Glomerular endothelial cell (primary cell): ENCODE data around the gene FSCN2. TPM values are rescaled to one million over a fixed set of nuclear protein-coding genes. Genes with fewer than 3 reads are reported as not detected.

ENCODE experiments used
- DNase-seq: peaks from one replicate; pipeline ENCODE4 v3.0.0-alpha.2; 2011; ENCODE audit warnings: low read depth, low spot score; ENCODE audit errors: extremely low read depth
- total RNA-seq: library from RNA; depleted of rRNA; stranded (reverse); fragments of >200 nt; gene quantifications from 2 replicates; pipeline ENCODE4 v1.2.3, GENCODE V29; 2015

The FSCN2 gene
- total RNA-seq, 1 donor from 2014 or later: 0.64 TPM

DNA sequence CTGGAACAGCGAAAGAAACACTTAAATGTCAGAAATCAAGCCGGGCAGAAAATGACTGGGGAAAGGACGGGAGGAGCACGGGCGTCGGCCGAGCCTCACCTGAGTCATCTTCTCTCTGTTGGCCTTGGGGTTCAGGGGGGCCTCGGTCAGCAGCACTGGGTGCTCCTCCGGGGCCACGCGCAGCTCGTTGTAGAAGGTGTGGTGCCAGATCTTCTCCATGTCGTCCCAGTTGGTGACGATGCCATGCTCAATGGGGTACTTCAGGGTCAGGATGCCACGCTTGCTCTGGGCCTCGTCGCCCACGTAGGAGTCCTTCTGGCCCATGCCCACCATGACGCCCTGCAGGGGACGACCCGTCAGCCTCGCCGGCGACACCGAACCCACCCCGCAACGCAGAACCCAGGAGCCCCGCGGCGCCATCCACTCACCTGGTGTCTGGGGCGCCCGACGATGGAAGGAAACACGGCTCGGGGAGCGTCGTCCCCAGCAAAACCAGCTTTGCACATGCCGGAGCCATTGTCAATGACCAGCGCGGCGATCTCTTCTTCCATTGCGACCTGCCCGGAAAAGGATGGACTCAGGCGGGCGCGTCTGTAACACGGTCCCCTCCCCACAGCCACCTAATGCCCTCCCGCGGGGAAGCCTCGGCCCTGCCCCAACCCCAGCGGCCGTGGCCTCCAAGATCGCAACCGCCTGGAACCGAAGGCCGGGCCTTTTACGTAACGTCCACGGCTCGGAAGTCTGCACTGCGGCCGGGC is 16.2 kb upstream of the FSCN2 start:
- DNase-seq: no peak

DNA sequence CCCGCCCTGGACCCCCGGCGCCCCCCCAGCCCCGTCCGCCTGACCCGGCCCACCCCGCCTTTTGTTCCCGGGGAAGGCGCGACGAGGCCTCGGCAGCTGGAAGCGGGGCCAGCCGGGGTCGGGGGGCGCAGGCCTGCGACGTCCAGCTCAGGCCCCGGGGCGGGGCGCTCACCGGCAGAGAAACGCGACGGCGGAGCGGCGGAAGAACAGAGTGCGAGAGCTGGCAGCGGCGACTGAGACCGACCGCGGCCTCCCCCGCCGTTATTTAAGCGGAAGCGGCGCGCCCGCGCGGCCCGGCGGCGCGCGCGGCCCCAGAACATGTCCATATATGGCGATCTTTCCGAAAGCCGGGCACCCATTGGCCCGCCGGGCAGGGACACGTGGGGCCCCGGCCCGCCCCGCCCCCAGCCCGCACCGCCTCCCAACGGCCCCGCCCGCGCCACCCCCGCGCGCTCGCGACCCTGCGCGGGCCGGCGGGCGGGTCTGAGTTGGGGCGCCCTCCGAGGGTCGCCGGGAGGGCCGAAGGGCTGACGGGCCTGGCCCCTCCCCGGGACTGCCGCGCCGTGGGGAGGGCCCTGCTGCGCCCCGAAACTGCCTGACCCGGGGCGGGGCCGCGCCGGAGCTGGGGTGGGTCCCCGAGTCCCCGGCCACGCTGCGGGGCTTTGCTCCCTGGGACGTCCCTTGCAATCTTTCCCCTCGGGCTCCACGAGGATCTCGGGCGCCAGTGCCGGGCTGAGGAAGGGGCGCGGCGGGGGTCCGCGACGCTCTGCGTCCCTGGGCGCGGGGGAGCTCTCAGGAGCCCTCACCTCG is 15.4 kb upstream of the FSCN2 start, which contains the start of gene ACTG1:
TSS of gene ACTG1 (minus strand) at position 238 of the 810 bp plus-strand sequence. CDS start 445 bp downstream, outside the sequence.
- DNase-seq: no peak

DNA sequence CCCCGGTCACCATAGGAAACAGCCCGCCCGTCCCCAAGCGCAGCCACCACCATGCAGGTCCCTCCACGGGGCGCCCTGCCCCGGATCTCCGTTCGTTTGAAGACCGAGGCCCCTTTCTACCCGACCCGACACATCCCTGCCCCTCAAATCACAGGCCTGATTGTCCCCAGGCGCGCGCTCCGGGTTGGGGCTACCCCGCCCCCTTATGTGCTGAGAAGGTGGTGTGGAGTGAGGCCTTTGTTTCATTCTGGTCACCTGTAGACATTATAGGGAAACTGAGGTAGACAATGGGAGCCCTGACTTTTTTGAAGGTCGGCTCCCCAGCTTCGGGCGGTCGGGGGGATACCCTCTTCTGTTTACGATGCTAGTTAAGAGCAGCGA is 14.8 kb upstream of the FSCN2 start:
- no peak for DNase-seq

DNA sequence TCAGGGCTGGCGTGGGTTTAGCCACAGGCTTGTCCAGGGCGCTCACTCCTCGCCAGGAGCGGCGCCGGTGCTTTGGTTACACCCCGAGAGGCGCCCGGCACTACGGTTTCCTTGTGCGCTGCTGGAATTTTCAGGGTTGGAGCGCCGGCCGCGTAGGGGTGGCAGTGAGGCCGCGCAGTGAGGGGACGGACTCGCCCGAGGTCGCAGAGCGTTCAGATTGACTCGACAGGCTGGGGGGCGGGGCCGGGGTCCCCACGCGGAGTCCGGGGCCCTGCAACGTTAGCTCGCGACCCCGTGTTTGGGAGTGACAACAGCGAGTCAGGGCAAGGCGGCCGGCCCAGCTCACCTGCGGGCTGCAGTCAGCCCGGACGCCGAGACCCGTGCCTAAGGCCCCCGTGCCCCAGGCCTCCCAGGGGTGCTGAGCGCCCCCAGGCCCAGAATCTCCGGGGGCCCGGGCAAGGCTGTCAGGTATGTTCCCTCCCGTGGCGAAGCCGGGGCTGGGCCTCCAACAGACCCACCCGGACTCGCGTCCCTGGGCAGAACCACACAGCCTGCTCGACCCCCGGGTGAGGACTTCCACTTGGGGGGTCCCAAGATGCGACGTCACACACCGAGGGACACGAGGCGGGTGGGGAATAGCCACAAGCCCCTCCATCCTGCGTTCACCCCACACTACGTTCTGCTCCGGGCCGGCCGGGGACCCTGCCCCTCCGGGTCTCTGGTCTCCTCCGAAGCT is 14.3 kb upstream of the FSCN2 start:
- DNase-seq: no peak

DNA sequence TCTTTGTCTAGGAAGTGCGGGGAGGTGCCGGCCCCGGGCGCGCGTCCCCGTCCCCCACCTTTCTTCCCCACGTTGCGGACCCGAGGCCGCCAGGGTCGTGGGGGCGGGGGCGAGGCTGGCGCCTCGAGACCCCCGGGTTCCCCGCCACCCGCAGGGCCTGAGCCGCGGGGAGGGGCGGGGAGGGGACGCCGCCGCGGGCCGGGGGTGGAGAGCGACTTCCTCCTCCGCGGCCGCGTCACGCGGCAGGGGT is 13.8 kb upstream of the FSCN2 start:
- DNase-seq: no peak

DNA sequence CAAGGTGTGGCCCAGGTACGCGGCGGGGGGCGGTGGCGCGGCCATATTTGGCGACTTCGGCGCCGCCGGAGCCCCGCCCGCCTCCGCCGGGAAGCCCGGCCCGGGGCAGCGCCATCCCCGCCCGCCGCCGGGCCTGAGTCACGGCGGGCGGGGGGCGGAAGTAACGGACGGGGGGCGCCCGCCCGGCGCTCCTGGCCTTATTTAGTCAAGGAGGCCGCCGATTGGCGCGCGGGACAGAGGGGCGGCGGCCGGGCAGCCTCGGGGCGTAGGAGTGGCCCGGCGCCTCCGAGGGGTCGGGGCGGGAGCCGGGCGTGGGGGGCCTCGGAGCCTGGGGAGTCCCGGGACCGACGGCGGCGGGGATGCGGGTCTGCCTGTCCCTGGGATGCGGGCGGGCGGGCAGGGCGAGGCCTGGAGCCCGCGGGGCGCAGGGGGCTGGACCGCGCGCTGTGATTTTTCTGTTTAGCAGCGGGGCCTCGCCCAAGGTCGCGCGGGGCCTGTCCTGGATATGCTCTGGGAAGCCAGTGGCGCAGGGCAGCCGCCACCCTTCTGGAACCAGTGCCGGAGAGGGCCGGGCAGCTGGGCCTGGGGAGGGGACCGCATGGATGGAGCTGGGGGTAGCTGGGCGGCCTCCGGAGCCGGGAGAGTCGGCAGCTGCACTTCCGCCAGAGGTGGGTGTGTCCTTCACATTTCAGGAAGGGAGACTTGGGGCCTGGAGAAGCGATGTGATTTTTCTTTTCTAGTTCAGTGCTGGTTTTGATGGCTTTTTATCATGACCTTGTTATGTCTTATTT is 13.2 kb upstream of the FSCN2 start:
- no peak for DNase-seq

DNA sequence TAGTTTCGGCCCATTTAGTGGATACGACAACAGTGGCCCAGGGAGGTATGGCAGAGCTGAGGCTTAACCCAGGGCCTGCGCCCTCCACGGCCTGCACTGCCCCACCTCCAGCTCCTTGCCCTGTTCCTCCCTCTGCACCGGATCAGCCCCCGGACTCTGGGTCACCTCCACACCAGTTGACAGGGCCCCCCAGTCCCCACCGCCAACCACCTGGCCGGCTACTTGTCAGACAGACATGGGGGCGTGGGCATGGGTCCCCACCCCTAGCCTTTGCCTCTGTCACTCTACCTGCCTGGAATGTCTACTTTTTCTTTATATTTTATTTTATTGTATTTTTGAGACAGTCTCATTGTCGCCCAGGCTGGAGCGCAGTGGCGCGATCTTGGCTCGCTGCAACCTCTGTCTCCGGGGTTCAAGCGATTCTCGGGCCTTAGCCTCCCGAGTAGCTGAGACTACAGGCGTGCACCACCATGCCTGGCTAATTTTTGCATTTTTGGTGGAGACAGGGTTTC is 12.6 kb upstream of the FSCN2 start:
- no peak for DNase-seq

DNA sequence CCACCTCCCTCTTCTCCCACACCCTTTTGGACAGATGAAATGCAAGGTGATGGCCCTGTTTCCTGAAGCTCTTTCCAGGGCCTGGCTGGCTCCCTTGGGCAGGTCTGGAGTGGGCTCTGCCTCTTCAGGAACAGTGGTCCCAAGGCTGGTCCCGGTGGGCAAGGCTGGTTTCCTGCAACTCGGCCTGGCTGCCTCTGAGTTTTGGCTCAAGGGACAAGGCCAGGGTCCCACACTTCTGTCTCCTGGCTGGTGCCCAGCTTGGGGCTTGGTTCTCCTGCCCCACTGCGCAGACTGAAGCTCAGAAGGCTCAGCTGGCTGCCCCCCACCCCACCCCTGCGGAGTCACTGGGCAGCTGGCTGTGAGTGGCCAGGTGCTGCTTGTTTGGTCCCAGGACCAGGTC is 11.7 kb upstream of the FSCN2 start:
- no peak for DNase-seq

DNA sequence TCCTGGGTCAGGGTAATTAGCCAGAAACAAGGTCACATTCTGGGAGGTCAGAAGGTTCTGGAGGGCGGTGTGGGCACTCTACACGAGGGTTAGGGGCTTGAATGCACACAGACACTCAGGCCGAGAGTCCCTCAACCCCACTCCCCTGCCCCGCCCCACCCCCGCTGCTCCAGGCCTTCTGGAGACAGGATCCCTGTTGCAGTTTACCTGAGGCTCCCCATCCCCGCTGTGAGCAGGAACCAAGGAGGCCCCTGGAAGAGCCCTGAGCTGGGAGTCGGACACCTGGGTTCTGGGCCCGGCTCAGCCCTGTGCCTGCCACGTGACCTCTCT is 11.2 kb upstream of the FSCN2 start:
- DNase-seq: no peak

DNA sequence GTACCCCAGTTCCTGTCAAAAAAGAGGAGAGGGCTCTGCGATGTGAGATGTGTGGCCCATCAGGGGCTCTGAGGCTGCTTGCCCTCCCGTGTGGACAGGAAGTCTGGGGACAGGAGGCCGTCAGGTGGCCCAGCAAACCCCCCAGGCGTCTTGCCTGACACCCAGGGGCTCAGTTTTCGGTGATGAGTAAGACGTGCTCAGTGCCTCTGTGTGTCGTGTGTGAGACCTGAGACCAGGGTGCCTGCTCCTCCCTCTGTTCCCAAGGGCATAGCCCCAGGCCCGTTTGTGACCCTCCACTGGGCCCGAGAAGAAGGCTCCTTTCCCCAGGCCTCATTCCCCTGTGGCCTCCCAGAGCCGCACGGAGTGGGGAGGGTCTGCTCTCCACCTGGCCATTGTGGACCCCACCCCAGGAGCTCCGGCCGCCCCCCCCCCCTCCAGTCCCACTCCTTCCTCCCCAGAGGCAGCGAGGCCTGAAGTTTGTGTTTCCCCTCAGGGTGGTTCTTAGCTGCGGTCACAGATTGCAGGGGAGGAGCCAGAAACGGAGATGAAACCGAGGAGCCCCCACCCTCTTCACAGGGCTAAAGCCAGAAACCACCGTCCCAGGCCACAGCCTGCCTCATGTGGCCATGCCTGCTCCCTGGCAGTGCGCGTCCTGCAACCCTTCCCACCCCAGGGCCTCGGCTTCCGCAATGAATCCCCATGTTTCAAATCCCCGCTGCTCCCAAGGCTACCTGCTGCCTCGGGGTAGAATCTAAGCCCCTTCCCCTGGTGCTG is 10.7 kb upstream of the FSCN2 start:
- no peak for DNase-seq

DNA sequence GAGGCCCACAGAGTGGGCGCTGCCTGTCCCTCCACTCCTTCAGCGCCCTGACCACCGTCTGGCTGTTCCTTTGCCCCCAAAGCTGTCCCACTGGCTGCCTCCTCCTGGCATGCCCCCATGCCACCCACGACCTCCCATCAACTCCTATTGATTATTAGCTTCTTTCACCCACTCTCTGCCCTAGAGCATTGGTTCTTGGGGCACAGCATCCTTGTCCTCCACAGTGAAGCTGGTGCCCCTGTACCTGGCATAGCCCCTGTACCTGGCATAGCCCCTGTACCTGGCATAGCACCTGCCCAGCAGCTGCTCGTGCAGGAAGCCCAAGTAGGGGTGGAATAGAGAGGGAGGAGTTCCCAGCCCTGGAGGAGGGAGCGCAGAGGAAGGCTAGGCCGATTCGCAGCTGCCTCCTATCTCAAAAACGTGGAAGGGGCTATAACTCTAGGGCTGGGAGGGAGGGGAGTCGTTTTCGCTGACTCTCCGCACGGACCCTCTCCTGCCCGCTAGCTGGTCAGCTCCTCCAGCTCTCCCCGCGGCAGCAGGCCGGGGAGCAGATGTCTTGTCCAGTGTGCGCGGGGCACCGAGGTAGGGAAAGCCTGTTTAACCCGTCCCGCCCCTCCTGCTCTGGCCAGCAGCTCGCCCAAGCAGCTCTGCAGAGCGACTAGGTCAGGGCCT is 9.9 kb upstream of the FSCN2 start:
- no peak for DNase-seq

DNA sequence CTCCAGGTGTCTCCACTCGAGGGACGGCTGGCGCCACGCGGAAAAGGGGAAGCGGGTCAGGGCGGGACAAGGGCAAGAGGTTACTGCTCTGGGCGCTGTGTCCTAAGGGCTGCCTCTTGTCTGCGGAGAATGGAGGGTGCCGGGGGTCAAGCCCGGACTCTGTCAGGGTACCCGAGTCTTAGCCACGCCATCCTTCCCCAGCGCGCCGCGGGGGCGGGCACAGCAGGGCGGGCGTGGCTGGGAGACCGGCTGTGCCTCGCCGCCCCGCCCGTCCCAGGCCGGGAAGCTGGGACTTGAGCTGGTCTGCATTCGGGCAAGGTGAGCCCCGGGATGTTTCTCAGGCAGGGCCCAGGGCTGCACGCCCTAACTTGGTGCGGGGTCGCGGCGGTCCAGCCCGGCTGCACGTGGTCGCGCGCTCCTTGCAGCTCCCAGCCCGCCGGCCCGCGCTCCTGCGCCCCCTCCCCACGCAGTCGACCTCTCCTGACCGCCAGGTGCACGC is 9.3 kb upstream of the FSCN2 start:
- DNase-seq: no peak

DNA sequence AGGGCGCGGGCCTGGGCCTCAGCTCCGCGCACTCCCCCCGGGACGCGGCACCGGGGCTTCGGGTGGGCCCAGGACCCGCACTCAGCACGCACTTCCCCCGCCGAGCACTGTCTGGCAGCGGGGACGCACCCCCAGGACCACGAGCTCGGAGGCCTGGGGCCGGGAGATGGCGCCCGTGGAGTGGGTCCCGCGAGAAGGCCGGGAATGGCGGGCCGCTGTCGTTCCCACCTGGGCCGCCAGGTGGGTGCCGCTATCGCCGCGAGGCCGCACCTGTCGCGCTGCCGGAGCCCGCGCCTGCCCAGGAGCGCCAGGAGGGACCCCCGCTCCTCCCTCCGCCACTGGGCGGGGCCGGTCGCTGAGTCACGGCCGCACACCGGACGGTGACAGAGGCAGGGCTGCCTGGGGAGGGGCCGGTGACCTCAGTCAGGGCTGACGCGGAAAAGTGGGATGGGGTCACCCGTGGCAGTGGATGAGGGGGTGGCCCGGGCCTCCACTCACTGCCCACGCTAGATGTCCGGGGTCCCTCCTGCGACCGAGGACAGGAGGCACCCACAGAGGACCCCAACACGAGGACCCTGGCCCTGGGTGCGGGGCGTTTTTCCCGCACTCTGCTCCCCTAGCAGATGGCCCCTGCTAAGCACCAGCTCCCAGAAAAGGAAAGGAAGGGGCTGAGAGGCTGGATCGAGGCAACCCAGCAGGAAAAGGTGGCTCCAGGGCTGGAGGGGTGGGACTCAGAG is 8.7 kb upstream of the FSCN2 start:
- DNase-seq: no peak

DNA sequence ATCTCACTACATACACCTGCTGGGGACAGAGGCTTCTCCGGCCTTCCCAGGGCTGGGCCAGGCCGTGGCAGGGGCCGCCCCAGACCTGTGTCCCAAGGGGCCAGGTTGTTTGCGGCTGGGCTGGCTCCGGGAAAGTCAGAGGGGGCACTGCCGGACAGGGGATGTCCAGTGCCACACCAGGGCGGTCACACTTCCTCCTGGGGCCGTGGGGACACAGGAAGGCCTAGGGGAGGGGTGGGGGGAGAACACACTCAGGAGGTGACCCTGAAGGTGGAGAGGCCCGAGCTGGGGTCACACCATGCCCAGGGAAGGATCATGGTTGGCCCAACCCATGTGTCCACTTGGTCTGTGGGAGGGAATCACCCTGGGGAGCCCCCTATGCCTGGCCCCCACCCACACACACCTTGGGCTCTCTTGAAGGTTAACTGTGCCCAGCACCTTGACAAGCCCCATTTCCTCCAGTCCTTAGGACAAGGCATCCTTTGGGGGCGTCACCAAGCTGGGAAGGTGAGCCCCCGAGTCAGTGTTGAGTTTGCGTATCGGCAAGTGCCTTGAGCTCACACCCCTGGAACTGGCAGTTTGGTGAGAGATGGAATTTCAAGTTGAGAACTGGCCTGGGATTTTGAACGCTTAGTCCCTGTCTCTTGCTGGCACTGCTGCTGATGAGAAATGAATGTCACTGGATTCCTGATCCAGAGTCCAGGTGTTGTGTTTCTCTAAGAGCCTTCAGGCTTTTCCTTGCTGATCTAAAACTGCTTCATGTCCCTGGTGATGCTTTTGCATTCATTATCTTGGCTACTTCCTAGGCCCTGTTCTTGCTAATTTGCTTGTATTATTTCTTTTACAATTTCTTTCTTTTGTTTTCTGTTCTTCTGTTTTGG is 7.9 kb upstream of the FSCN2 start:
- no peak for DNase-seq

DNA sequence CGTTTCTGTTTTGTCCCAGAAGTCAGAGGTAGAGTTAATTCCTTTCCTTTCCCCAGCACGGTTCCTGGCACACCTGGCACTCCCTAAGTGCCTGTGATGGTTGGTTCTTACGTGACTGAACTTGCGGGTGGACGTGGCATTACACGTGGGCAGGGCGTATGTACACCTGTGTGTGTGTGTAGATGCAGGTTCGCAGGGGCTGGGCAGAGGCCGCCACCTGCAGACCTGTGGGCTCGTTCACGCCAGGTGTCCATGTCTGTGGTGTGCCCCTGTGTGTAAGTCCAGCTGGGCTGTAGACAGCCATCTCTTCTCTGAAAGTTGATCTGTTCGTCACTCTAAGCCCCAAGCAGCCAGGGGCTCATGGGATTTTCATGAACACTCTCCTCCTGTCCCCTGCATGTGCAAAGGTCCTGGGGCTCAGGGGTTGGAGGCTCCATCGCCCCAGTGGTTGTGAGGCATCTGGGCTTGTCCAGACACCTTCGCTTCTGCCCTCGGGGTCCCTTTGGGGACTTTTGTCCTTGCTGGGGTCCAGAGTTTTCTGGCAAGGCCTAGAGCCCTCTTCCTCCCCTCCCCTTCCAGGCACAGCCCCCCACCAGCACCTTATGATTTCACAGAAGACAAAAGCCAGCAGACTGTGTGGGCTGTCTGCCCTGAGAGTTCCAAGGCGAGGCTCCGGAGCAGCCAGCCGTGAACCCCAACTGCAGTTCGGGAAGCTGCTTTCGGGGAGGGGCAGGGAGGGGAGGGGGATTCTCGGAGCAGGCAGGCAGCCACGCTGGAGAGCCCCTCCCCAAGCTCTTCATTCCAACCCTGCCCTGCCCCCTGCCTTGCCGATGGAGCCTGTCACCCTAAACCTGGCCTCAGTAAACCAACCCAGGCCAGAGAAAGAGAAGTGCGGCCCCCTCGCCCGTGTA is 5.4 kb upstream of the FSCN2 start:
- no peak for DNase-seq

DNA sequence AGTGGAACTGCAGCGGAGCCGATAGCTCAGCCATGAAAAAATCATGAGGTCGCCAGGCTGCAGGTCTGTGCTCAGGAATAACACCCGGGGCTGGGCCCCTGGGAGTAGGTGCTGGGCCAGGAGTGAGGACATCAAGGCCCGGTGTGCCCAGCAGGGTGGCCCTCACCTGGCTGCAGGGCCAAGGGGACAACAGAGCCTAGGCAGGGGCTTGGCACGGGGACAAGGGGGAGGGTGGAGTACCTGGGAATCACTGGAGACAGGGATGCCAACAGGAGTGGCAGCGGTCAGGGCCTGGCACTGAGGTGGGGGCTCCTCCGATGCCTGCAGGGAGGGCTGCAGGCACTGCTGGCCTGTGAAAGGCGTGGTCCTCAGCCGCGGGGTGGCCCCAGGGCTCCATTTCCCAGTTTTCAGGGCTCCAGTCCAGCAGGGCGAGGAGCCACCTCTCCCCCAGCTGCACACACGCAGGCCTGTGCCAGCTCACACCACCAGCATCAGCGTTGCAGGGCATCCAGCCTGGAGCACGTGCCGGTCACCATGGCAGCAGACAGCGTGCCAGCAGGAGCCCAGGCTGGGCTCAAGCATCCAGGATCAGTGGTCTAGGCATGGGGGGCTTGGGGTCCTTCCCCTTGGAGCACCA is 4.7 kb upstream of the FSCN2 start:
- no peak for DNase-seq
